Spinal cord (tissue), 10 donors: ENCODE measurements around the gene RAX2. TPM values are rescaled to one million over a fixed set of nuclear protein-coding genes. Genes with fewer than 3 reads are reported as not detected.
A peak's percentile ranks its signal among the peaks of the same experiment; 100 is the strongest.

Experiments
- DNase-seq, 6 donors: peaks; one replicate each; pipeline versions ENCODE4 v3.0.0 to v3.0.0-alpha.2; 2013 to 2015; ENCODE audit warnings: low spot score in 6 of 6, low read depth in 4 of 6
- H3K27ac ChIP-seq: one replicate; pipeline ENCODE4 v1.5.1; 2013; ENCODE audit warnings: low read depth, low read length, control low read depth
- H3K27me3 ChIP-seq: one replicate; pipeline ENCODE4 v1.6.1; 2013; ENCODE audit warnings: low read length; ENCODE audit not compliant: control insufficient read depth, insufficient read depth
- H3K36me3 ChIP-seq: one replicate; pipeline ENCODE4 v1.6.1; 2013; ENCODE audit warnings: low read length; ENCODE audit not compliant: control insufficient read depth, insufficient read depth
- H3K4me1 ChIP-seq: one replicate; pipeline ENCODE4 v1.6.1; 2013; ENCODE audit warnings: low read length; ENCODE audit not compliant: control insufficient read depth, insufficient read depth
- H3K4me3 ChIP-seq: one replicate; pipeline ENCODE4 v1.5.1; 2013; ENCODE audit warnings: low read depth, low read length, control low read depth
- H3K9me3 ChIP-seq: one replicate; pipeline ENCODE4 v1.6.1; 2013; ENCODE audit warnings: low read length; ENCODE audit not compliant: control insufficient read depth, insufficient read depth
- WGBS: methylation state at CpG from one replicate; pipeline ENCODE4 v1.1.5; 2013; ENCODE audit warnings: missing lambda C conversion rate; ENCODE audit not compliant: insufficient coverage; 5-methylcytosine and 5-hydroxymethylcytosine counted together
- polyA plus RNA-seq, 2 donors: library from polyadenylated mRNA; unstranded; fragments of 120-200 nt; gene quantifications; one replicate each; pipeline ENCODE4 v1.2.1, GENCODE V29; 2013; ENCODE audit not compliant: insufficient read length in 2 of 2
- total RNA-seq, 2 donors: library from RNA; depleted of rRNA in 1 of 2; stranded (reverse); fragments of 120-200 nt in 1 of 2; fragments of >200 nt in 1 of 2; gene quantifications; one replicate each; pipeline versions ENCODE4 v1.2.3 to v1.2.4, GENCODE V29; 2013 to 2014
- donor health status: healthy.

RAX2 gene
- total and polyA plus RNA-seq, 4 donors, result 0.09 TPM; not detected in 3

GRCh38 chr19:3790209-3790734 is 18.2 kb upstream of the RAX2 start:
- Histone ChIP-seq H3K27me3 (peaks cover 11% of the 10 kb centered on the region), H3K4me1 (peaks cover 2% of the 10 kb centered on the region), H3K4me3 (no peak overlapping the region), H3K36me3 (no peaks in the 10 kb centered on the region), H3K9me3 (no peaks in the 10 kb centered on the region), H3K27ac (no peak overlapping the region)
- DNase-seq, result no peak
- 64% methylated on average over 6 of the region's 6 CpGs for WGBS

GRCh38 chr19:3788996-3789778 is 17.2 kb upstream of the RAX2 start:
- no peak overlapping the region for H3K4me3 ChIP-seq
- peaks cover 6% of the 10 kb centered on the region for H3K4me1 ChIP-seq
- 58% methylated on average over 12 of the region's 16 CpGs for WGBS
- H3K27ac ChIP-seq, result no peak overlapping the region
- no peak for DNase-seq
- H3K36me3 ChIP-seq, result peaks cover 4% of the 10 kb centered on the region
- peaks cover 17% of the 10 kb centered on the region for H3K27me3 ChIP-seq
- no peaks in the 10 kb centered on the region for H3K9me3 ChIP-seq

- peaks cover 17% of the 10 kb centered on the region for H3K27me3 ChIP-seq
- DNase-seq, result peak in 2 of 6 donors; percentile 23 to 46
Observed at GRCh38 chr19:3785938-3786824, 14.2 kb upstream of the RAX2 start, which contains the start of gene MATK. Gene MATK (minus strand): TSS chr19:3786381. CDS start chr19:3785135, 1,246 bp downstream.

GRCh38 chr19:3785451-3785937 is 13.5 kb upstream of the RAX2 start:
- DNase-seq, result peak in 2 of 6 donors; percentile 32 to 69
- H3K27ac ChIP-seq, result no peak overlapping the region
- peak overlapping the region; percentile 21 for H3K4me3 ChIP-seq
- peaks cover 23% of the 10 kb centered on the region for H3K36me3 ChIP-seq
- under 1% methylated on average over 46 of the region's 47 CpGs for WGBS
- peaks cover 16% of the 10 kb centered on the region for H3K27me3 ChIP-seq
- H3K4me1 ChIP-seq, result peaks cover 6% of the 10 kb centered on the region
- H3K9me3 ChIP-seq, result peaks cover 6% of the 10 kb centered on the region

More at GRCh38 chr19:3785938-3786824, 14.2 kb upstream of the RAX2 start, which contains the start of gene MATK:
- no peak within 1 kb of the TSS for H3K27ac ChIP-seq
- peak within 1 kb of the TSS; percentile 21 for H3K4me3 ChIP-seq
- WGBS, result under 1% methylated on average over 93 of the region's 101 CpGs
- H3K4me1 ChIP-seq, result peaks cover 6% of the 10 kb centered on the region
- peaks cover 6% of the 10 kb centered on the region for H3K9me3 ChIP-seq
- peaks cover 23% of the 10 kb centered on the region for H3K36me3 ChIP-seq

- Histone ChIP-seq H3K9me3 (peaks cover 6% of the 10 kb centered on the region), H3K4me3 (no peak overlapping the region), H3K27ac (no peak overlapping the region), H3K4me1 (peaks cover 6% of the 10 kb centered on the region), H3K27me3 (peaks cover 13% of the 10 kb centered on the region), H3K36me3 (peaks cover 23% of the 10 kb centered on the region)
- WGBS, result 32% methylated on average over 21 of the region's 25 CpGs
- no peak for DNase-seq
Observed at GRCh38 chr19:3784607-3785450, 12.8 kb upstream of the RAX2 start.

GRCh38 chr19:3783660-3784584 is 11.9 kb upstream of the RAX2 start:
- Histone ChIP-seq H3K9me3 (peaks cover 6% of the 10 kb centered on the region), H3K4me1 (peaks cover 6% of the 10 kb centered on the region), H3K36me3 (peaks cover 28% of the 10 kb centered on the region), H3K27me3 (peaks cover 13% of the 10 kb centered on the region), H3K4me3 (no peak overlapping the region), H3K27ac (no peak overlapping the region)
- no peak for DNase-seq
- 80% methylated on average over 45 of the region's 49 CpGs for WGBS

- Histone ChIP-seq H3K4me1 (peaks cover 6% of the 10 kb centered on the region), H3K4me3 (no peak overlapping the region), H3K9me3 (peaks cover 6% of the 10 kb centered on the region), H3K36me3 (peaks cover 35% of the 10 kb centered on the region), H3K27me3 (peaks cover 13% of the 10 kb centered on the region), H3K27ac (no peak overlapping the region)
- DNase-seq, result no peak
- WGBS, result 86% methylated on average over 12 of the region's 13 CpGs
Observed at GRCh38 chr19:3782903-3783302, 10.9 kb upstream of the RAX2 start.

GRCh38 chr19:3782330-3782729 is 10.3 kb upstream of the RAX2 start:
- no peak overlapping the region for H3K27ac ChIP-seq
- peaks cover 41% of the 10 kb centered on the region for H3K36me3 ChIP-seq
- no peak overlapping the region for H3K4me3 ChIP-seq
- no peak for DNase-seq
- H3K4me1 ChIP-seq, result peaks cover 6% of the 10 kb centered on the region
- peaks cover 13% of the 10 kb centered on the region for H3K27me3 ChIP-seq
- WGBS, result 86% methylated on average over 1 of the region's 1 CpG
- H3K9me3 ChIP-seq, result peaks cover 6% of the 10 kb centered on the region
